Measurements from ENCODE around the gene SLC24A4.

DNA sequence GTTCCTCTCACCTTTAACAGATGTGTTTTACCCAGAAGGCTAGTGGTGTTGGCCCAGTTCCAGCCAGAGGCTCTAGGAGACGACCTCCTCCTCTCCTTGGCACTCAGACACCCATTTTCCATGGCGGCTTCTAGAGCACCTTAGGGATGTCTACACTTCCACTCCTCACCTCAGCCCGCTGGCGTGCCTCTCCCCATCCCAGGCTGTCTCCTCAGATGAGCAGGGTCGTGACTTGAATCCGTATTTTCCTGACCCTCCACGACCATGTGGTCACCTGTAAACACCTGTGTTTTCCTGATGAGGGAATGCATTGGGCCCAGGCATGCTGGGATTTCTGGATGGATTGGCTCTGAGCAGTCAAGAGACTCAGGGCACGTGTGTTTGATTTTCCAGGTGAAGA is 168.8 kb downstream of the SLC24A4 start:
- TF ChIP-seq POLR2A (IDR thresholded peaks at IDR 0.05; ENCODE audit: low read length) (no peak), GATA1 (IDR thresholded peaks at IDR 0.05; ENCODE audit: low read depth, low read length) (no peak)
